Sigmoid colon (tissue), 4 donors: ENCODE results near the gene ZNF638.

Experiments
- EP300 ChIP-seq, 4 donors: sonication (generic); formaldehyde crosslinking; IDR thresholded peaks; one replicate each; pipeline ENCODE4 v1.6.1; 2017; ENCODE audit warnings: antibody characterized with exemption in 4 of 4
- POLR2A ChIP-seq, 2 donors: fragments of 450-650 bp; IDR thresholded peaks; one replicate each; pipeline ENCODE4 v1.6.1; 2016; ENCODE audit warnings: antibody characterized with exemption in 2 of 2, mild to moderate bottlenecking in 2 of 2, moderate library complexity in 2 of 2
- POLR2AphosphoS5 ChIP-seq, 4 donors: sonication (generic); formaldehyde crosslinking; IDR thresholded peaks; one replicate each; pipeline ENCODE4 v1.6.1; 2017; ENCODE audit warnings: antibody characterized with exemption in 4 of 4
- TF ChIP-seq, protein P1 (sequence below), 4 experiments: fragments of 450-650 bp in 3 of 4; fragments of 200-600 bp in 1 of 4; IDR thresholded peaks; one replicate each; pipeline ENCODE4 v1.5.1; 2016 to 2019; ENCODE audit warnings: antibody characterized with exemption in 4 of 4, mild to moderate bottlenecking in 3 of 4, moderate library complexity in 2 of 4

DNA sequence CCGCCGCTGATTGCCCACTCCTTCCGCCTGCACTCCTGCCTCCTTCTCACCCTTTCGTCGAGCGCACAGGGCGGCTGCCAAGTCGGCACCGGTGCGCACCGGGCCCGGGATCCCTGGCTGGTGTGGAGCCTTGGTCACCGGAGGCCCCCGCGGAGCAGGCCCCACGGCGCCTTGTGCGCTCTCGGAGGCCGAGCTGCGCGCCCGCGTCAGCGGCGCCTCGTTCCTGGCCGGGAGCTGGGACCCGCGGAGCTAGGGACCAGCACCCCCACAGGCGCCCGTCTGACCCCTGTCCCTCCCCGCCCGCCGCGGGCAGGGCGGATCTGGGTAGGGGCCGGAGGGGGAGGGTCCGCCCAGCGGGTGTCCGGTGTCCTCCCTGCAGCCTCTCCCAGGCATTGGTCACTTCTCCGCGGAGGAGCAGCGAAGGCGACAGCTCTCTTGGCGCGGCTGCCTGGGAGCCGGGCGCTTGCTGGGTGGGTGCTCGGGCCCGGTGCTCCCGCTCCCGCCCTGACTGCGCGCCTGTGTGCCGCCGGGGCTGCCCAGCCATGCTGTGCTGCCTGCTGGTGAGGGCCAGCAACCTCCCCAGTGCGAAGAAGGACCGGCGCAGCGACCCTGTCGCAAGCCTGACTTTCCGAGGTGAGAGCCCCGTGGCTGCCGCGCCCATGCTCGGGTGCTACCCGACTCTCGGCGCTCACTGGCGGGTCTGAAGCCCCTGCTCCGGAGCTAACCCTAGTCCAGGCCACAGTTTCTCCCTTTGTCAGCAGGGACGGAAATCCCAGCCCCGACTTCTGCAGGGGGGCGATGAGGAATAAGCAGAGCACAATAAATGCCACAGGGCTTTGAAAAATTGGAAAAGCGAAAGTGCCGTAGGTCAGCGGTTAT, 135.0 kb downstream of the ZNF638 start:
- TF ChIP-seq EP300 (IDR thresholded peaks at IDR 0.05) (no peak), POLR2A (IDR thresholded peaks at IDR 0.05) (no peak), POLR2AphosphoS5 (IDR thresholded peaks at IDR 0.05) (no peak)
- TF ChIP-seq, protein P1, sequence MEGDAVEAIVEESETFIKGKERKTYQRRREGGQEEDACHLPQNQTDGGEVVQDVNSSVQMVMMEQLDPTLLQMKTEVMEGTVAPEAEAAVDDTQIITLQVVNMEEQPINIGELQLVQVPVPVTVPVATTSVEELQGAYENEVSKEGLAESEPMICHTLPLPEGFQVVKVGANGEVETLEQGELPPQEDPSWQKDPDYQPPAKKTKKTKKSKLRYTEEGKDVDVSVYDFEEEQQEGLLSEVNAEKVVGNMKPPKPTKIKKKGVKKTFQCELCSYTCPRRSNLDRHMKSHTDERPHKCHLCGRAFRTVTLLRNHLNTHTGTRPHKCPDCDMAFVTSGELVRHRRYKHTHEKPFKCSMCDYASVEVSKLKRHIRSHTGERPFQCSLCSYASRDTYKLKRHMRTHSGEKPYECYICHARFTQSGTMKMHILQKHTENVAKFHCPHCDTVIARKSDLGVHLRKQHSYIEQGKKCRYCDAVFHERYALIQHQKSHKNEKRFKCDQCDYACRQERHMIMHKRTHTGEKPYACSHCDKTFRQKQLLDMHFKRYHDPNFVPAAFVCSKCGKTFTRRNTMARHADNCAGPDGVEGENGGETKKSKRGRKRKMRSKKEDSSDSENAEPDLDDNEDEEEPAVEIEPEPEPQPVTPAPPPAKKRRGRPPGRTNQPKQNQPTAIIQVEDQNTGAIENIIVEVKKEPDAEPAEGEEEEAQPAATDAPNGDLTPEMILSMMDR (IDR thresholded peaks at IDR 0.05): no peak
